Measurements from ENCODE around the gene OCEL1.

The OCEL1 gene

DNA sequence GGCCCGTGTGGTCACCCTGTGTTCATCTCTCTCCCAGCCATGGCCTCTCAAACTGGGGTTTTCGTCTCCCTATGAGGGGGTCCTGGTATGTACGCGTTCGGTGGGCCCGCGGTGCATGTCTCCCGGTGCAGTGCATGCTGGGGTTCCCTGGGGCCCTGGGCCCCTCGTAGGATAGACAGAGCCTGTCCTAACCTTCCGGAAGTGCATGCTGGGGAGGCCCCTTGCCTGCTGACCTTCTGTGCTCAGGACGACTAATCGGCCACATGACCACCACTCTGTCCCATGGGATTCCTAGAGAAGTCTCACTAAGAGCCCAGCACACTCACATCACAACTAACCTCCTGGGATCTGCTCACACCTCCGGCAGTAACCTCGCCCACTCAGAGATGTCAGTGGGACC lies 15.7 kb upstream of the OCEL1 start:
- DNase-seq (ENCODE audit: low spot score) = no peak

DNA sequence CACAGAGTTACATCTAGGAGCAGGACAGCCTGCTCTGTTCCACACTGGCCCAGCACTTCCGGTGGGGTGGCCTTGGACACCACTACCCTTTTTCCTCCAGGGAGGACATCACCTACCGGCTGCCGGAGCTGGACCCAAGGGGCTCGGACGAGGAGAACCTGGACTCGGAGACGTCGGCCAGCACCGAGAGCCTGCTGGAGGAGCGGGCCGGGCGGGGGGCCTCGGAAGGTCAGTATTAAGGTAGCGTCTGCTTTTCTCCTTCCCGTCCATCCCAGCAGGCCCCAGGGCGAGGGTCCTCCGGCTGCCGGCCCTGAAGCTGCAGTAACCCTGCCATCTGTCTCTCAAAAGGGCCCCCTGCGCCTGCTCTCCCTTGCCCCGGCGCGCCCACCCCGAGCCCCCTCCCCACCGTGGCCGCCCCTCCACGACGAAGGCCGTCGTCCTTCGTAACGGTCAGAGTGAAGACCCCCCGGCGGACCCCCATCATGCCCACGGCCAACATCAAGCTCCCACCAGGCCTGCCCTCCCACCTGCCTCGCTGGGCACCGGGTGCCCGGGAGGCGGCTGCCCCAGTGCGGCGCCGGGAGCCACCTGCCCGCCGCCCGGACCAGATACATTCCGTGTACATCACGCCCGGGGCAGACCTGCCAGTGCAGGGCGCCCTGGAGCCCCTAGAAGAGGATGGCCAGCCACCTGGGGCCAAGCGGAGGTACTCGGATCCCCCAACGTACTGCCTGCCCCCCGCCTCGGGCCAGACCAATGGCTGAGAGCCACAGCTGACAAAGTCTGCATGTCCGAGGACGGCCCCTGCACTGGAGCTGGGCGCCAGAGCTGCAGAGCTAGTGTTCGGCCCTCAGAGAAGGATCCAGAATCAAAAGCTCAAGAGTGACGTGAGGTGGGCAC lies 14.2 kb upstream of the OCEL1 start:
- no peak for DNase-seq (ENCODE audit: low spot score)

DNA sequence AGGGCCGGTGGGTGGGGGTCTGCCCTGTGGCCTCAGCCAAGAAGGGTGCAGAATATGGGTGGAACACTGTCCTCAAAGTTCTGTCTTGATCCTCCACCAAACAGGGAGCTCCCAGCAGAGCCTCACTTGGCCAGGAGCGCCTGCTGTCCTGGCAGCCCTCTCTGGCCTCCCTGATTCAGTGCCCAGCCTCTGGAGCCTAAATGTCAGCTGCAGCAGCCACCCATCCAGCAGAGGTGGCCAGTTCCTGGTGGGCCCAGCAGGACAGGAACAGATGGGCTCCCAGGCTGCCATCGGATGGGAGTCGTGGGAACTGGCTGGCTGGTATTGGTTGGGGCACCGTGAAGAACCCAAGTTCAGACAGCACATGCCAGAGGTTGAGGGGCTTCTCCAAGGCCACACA lies 12.7 kb upstream of the OCEL1 start:
- DNase-seq (ENCODE audit: low spot score) = no peak

- DNase-seq (ENCODE audit: low spot score) = no peak
Measured at GRCh38 chr19:17214508-17215126, 11.4 kb upstream of the OCEL1 start.

DNA sequence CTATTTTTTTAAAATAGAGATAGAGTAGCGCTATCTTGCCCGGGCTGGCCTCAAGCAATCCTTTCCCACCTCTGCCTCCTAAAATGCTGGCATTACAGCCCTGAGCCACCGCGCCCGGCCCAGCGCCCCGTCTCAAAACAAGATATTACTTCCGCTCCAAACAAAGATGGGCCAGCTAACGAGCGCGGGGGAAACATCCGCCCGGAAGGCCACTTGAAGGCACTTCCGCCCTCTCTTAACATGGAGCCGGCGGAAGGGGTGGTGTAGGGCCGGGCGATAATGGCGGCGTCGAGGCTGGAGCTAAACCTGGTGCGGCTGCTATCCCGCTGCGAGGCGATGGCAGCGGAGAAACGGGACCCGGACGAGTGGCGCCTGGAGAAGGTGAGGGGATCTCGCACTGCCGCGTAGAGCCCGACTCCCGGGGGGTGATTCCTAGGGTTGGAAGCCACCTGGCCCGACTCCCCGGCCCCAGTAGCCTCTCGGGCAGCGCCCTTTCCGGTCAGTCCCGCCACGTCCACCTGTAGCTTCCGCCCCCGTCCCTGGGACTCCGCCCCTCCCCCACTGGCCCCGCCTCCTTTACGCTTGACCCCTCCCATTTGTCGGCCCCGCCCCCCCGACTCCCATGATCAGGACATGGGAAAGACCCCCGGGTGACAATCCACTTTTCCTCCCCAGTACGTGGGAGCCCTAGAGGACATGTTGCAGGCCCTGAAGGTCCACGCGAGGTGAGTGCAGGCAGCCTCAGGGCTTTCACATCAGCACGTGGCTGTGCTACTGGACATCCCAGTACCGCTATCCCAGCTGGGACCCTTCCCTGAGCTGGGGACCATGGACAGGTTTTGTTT lies 10.7 kb upstream of the OCEL1 start, which contains the start of gene USE1:
Gene USE1, plus strand, starts transcription at position 231 of the 845 bp plus-strand sequence. Its CDS starts 49 bp downstream, at position 280.
- peak; percentile 97 for DNase-seq (ENCODE audit: low spot score)

DNA sequence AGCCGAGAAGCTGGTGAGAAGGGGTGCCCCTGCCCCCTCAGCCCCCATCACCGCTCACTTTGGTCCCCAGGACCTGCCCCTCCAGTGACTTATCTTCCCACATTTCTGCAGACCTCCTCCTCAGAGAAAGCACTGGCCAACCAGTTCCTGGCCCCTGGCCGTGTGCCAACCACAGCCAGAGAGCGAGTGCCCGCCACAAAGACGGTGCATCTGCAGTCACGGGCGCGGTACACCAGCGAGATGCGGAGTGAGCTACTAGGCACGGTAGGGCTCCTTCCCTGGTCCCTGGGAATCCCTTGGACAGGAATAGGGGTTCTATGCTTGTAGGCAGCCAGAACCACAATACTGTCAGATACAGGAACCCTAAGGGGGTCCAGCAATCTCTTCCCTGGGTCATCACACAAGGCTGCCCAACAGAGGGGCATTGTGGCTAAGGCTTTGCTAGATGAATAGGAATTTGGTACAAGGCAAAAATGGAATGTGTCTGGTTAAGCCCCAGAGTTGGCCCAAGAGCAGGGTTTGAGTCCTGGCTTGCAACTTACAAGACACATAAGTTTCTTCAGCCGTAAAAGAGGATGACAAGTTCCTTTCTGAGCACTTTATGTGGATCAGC lies 9.9 kb upstream of the OCEL1 start:
- no peak for DNase-seq (ENCODE audit: low spot score)

DNA sequence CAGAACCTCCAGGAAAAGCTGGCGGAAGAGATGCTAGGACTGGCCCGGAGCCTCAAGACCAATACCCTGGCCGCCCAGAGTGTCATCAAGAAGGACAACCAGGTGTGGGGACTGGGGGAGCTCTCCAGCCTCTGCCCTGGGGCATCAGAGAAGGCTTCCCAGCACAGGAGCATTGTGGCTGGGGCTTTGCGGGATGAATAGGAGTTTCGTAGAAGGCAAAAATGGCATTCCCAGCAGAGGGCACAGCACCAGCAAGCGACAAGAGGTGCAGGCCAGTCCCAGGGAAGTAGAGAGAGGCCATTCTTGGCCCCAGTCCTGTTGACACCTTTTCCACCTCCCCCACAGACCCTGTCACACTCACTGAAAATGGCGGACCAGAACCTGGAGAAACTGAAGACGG lies 6.7 kb upstream of the OCEL1 start:
- no peak for DNase-seq (ENCODE audit: low spot score)

DNA sequence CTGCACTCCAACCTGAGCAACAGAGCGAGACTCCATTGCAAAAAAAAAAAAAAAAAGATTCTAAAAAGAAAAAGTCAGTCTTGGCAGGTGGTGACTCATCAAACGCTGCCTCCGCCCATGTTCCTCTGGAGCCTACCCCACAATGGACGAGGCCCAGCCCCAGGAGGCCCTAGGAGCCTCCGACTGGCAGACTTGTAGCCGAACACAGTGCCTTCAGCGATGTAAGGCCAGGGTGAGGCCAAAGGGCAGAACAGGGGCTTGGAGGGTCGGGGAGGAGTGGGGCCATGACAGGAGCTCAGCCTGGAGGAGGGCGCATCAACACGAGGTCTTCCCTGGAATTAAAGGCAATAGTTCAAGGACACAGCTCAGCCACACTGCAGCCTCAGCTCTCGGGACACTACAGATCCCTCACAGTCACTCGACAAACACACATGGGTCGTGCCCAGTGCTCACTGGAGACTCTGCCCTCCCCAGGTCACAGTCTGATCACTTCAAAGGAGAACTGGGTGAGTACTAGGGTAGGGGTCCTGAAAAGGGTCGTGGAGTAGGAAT lies 5.7 kb upstream of the OCEL1 start:
- no peak for DNase-seq (ENCODE audit: low spot score)

GRCh38 chr19:17225053-17225452 lies 973 bp upstream of the OCEL1 start:
- no peak for DNase-seq (ENCODE audit: low spot score)

- no peak for DNase-seq (ENCODE audit: low spot score)
Measured at GRCh38 chr19:17227798-17228367, 1.9 kb downstream of the OCEL1 start.

- no peak for DNase-seq (ENCODE audit: low spot score)
Measured at GRCh38 chr19:17229890-17230289, 3.9 kb downstream of the OCEL1 start.

- no peak for DNase-seq (ENCODE audit: low spot score)
Measured at GRCh38 chr19:17232258-17232657, 6.2 kb downstream of the OCEL1 start.

DNA sequence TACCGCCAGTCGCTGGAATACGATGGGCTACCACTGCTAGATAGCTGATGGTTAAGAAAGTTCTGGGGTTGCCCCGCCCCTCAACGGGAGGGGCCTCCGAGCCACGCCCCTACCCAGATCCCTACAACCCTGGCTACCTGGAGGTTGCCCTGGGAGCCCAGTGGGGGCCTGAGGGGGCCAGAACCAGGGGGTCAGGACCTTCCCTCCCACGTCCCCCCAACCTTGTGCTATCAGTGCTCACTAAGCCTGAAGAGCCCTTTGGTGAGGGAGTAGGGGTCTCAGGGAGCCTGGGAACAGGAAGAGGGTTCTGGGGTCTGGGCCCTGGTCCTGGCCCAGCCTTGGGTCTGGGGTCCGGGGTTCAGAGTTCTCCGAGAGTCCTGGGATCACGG lies 8.9 kb downstream of the OCEL1 start:
- DNase-seq (ENCODE audit: low spot score) = peak; percentile 65

DNA sequence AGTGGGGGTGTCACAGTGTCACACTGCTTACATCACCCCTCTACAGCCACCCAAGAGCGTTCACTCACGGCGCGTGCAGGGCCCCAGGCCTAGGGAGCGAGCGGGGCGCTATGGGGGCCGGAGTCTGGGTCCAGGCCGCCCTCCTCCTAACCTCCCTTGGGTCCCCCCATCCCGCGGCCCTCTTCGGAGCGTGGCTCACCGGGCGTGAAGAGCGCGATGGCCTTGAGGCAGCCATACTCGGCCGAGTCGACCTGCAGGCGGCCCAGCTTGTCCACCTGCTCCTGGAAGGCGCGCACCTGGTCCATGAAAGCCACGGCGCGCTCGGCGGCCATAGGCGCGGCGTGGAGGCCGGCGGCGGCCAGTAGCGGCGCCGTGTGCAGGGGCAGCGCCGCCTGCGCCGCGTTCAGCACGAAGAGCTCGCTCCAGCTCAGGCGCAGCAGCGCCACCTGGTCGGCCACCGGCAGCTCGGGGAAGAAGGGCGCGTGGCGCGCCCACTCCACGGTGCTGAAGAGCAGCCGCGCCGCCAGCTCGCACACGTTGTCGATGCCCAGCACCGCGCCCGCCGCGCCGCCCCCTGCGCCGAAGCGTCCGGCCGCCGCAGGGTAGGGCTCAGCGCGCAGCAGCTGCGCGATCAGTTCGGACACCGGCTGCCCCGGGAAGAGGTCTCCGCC lies 9.4 kb downstream of the OCEL1 start:
- DNase-seq (ENCODE audit: low spot score) = no peak

- DNase-seq (ENCODE audit: low spot score) = no peak
Measured at GRCh38 chr19:17235971-17236777, 10.1 kb downstream of the OCEL1 start.

DNA sequence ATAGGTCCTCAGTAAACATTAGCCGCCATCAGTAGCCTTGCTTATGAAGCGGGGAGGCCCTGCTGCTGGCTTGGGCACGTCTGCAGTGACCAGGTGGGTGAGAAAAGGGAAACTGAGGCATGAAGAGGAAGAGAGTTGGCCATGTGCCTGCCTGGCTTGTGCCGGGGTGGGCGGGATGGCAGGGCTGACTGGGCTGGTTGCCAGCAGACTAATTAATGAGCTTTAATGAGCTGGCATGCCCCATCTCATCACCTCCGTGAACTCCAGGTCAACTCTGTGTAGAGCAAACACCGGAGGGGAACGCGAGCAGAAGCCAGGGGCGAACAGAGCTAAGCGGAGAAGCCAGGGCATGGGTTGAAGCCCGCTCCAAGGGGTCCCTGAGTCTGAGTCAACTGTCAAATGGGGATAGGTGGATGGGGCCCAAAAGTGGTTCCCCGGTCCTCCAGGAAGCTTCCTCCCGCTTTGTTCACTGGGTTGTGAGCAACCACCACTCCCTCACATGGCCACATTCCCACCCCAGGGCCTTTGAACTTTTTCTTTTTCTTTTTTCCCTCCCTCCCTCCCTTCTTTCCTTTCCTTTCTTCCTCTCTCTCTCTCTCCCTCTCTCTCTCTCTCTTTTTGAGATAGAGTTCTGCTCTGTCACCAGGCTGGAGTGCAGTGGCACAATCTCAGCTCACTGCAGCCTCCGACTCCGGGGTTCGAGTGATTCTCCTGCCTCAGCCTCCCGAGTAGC lies 11.0 kb downstream of the OCEL1 start:
- no peak for DNase-seq (ENCODE audit: low spot score)

DNA sequence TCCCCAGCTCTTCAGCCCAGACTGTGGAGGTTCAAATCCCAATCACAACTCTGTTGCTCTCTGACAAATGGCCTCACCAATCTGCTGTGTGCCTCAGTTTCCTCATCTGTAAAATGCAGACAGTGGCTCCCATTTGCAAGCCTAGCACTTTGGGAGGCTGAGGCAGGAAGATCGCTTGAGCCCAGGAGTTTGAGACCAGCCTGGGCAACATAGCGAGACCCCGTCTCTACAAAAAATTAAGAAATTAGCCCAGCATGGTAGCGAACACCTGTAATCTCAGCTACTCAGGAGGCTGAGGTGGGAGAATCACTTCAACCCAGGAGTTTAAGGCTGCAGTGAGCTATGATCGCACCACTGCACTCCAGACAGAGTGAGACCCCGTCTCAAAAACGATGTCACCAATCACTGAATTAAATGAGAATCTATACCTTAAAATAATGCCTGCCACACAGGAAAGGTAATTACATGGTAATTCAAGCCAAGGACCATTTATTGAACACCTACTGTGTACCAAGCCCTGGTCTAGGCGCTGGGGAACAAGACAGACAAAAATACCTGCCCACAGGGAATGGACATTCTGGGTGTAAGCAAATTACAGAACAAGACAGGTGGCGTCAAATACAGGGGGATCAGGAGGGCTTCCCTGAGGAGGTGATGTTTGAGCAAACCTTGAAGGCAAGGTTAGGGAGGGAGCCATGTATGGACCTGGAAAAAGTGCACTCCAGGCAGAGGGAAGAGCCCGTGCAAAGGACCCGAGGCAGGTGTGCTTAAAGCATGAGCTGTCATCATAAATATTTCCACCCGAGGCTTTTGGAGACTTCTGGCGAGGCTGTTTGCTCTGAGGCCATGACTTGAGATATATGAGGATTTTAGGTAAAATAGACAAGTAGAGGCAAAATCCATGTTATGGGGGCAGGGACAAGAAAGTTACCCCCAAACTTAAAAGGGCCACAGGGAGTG lies 12.0 kb downstream of the OCEL1 start:
- no peak for DNase-seq (ENCODE audit: low spot score)
